IMR-90 (cell line): Measurements from ENCODE around the gene SOX5. TPM values are rescaled to one million over a fixed set of nuclear protein-coding genes. Genes with fewer than 3 reads are reported as not detected.

Experiments used
- ATAC-seq: fragments of 200-7000 bp; cut with Tn5 transposase; 2 replicates; pipeline ENCODE4 v1.9.1; 2020; ENCODE audit warnings: low read depth, mild to moderate bottlenecking, moderate library complexity
- BruUV-seq: library from RNA; stranded (reverse); fragments of 400-500 nt; replicated peaks from 2 replicates; lab custom pipeline; 2021; lab: Mats Ljungman, UMichigan
- CTCF ChIA-PET: fragments of 300-600 bp; formaldehyde crosslinking; extraction: SDS; loops from one replicate; lab custom pipeline; 2021; ENCODE audit warnings: antibody characterized with exemption; lab: Yijun Ruan, JAX
- POLR2A ChIA-PET: fragments of 300-600 bp; sonication (Branson Sonifier 250); formaldehyde crosslinking; loops from one replicate; lab custom pipeline; 2022; ENCODE audit warnings: antibody characterized with exemption; ENCODE audit not compliant: unreplicated experiment; lab: Charles Lee
- DNase-seq: peaks from one replicate; pipeline ENCODE4 v3.0.0; 2013
- H2AFZ ChIP-seq: replicated peaks from 2 replicates; pipeline ENCODE3; 2013; ENCODE audit warnings: low read length, mild to moderate bottlenecking; ENCODE audit not compliant: poor library complexity
- H2AK5ac ChIP-seq: 2 replicates; pipeline ENCODE4 v1.6.1; 2013; ENCODE audit warnings: low read depth, low read length, inconsistent platforms
- H2AK9ac ChIP-seq: replicated peaks from 2 replicates; pipeline ENCODE3; 2013; ENCODE audit warnings: mild to moderate bottlenecking, low read depth, low read length, moderate library complexity; ENCODE audit not compliant: poor library complexity
- H2BK120ac ChIP-seq: 2 replicates; pipeline ENCODE4 v1.6.1; 2013; ENCODE audit warnings: low read depth, low read length, inconsistent platforms
- H2BK15ac ChIP-seq: 3 replicates; pipeline ENCODE4 v1.6.1; 2013; ENCODE audit warnings: low read depth, low read length, inconsistent platforms
- H2BK20ac ChIP-seq: 2 replicates; pipeline ENCODE4 v1.6.1; 2013; ENCODE audit warnings: low read depth, mild to moderate bottlenecking, inconsistent platforms, low read length, moderate library complexity
- H2BK5ac ChIP-seq: 2 replicates; pipeline ENCODE4 v1.6.1; 2013; ENCODE audit warnings: mild to moderate bottlenecking, low read depth, low read length, inconsistent platforms; ENCODE audit not compliant: poor library complexity, severe bottlenecking
- H3K14ac ChIP-seq: replicated peaks from 2 replicates; pipeline ENCODE4 v1.6.1; 2013; ENCODE audit warnings: low read depth, low read length, inconsistent platforms
- H3K18ac ChIP-seq: 2 replicates; pipeline ENCODE4 v1.6.1; 2013; ENCODE audit warnings: low read depth, low read length, control low read depth
- H3K23ac ChIP-seq: 2 replicates; pipeline ENCODE4 v1.6.1; 2013; ENCODE audit warnings: low read depth, low read length, inconsistent platforms
- H3K27ac ChIP-seq: 2 replicates; pipeline ENCODE4 v1.5.1; 2013; ENCODE audit warnings: mild to moderate bottlenecking, control low read depth, low read length; ENCODE audit not compliant: insufficient read depth
- H3K27me3 ChIP-seq: 2 replicates; pipeline ENCODE4 v1.6.1; 2013; ENCODE audit warnings: low read length; ENCODE audit not compliant: control insufficient read depth, insufficient read depth
- H3K36me3 ChIP-seq: 2 replicates; pipeline ENCODE4 v1.6.1; 2013; ENCODE audit warnings: low read length, mixed read lengths; ENCODE audit not compliant: control insufficient read depth, insufficient read depth
- H3K4ac ChIP-seq: 2 replicates; pipeline ENCODE4 v1.6.1; 2013; ENCODE audit warnings: low read depth, low read length, inconsistent platforms
- H3K4me1 ChIP-seq: 2 replicates; pipeline ENCODE4 v1.6.1; 2013; ENCODE audit warnings: low read length, mixed read lengths; ENCODE audit not compliant: control insufficient read depth, insufficient read depth
- H3K4me2 ChIP-seq: 2 replicates; pipeline ENCODE4 v1.6.1; 2013; ENCODE audit warnings: low read depth, mild to moderate bottlenecking, control low read depth, low read length, moderate library complexity
- H3K4me3 ChIP-seq: 2 replicates; pipeline ENCODE4 v1.5.1; 2013; ENCODE audit warnings: low read depth, mild to moderate bottlenecking, control low read depth, low read length, moderate library complexity; ENCODE audit not compliant: insufficient read depth
- H3K56ac ChIP-seq: 2 replicates; pipeline ENCODE4 v1.6.1; 2013; ENCODE audit warnings: low read length, inconsistent platforms; ENCODE audit not compliant: insufficient read depth; ENCODE audit errors: extremely low read depth
- H3K79me1 ChIP-seq, 2 experiments: 2 replicates each; pipeline ENCODE4 v1.6.1; 2013; ENCODE audit warnings: low read length in 2 of 2, inconsistent platforms in 1 of 2, low read depth in 1 of 2
- H3K9ac ChIP-seq: 2 replicates; pipeline ENCODE4 v1.6.1; 2013; ENCODE audit warnings: low read depth, low read length, control low read depth
- H3K9me1 ChIP-seq: 2 replicates; pipeline ENCODE4 v1.6.1; 2013; ENCODE audit warnings: low read length, inconsistent platforms; ENCODE audit not compliant: insufficient read depth
- H3K9me3 ChIP-seq: 2 replicates; pipeline ENCODE4 v1.6.1; 2013; ENCODE audit warnings: low read length; ENCODE audit not compliant: control insufficient read depth, insufficient read depth
- H4K20me1 ChIP-seq: 2 replicates; pipeline ENCODE4 v1.6.1; 2013; ENCODE audit warnings: low read length, inconsistent platforms; ENCODE audit not compliant: insufficient read depth
- H4K5ac ChIP-seq: 2 replicates; pipeline ENCODE4 v1.6.1; 2013; ENCODE audit warnings: mild to moderate bottlenecking, low read depth, low read length, control low read depth
- H4K8ac ChIP-seq, 2 experiments: 2 replicates each; pipeline ENCODE4 v1.6.1; 2013; ENCODE audit warnings: low read depth in 2 of 2, low read length in 2 of 2, control low read depth in 1 of 2, inconsistent platforms in 1 of 2
- H4K91ac ChIP-seq: 2 replicates; pipeline ENCODE4 v1.6.1; 2013; ENCODE audit warnings: low read depth, low read length, inconsistent platforms; ENCODE audit not compliant: insufficient read depth
- CTCF ChIP-seq: conservative IDR thresholded peaks from 2 replicates; pipeline ENCODE4 v1.5.1; 2012; ENCODE audit warnings: mild to moderate bottlenecking, low read depth, low read length, improper control_type of control experiment
- SMC3 ChIP-seq: fragments of 150-350 bp; IDR thresholded peaks from 2 replicates; pipeline ENCODE4 v1.6.1; 2016; ENCODE audit warnings: low read depth, mild to moderate bottlenecking, antibody characterized with exemption, low read length, moderate library complexity
- WGBS, 2 experiments: methylation state at CpG; one replicate each; pipeline versions ENCODE4 v1.1.5 to v1.1.7; 2013; ENCODE audit warnings: missing lambda C conversion rate in 2 of 2; ENCODE audit not compliant: insufficient read length in 1 of 2; ENCODE audit errors: extremely low coverage in 2 of 2; 5-methylcytosine and 5-hydroxymethylcytosine counted together
- dilution Hi-C: fragments of 300-500 bp; cut with HindIII; formaldehyde crosslinking; loops from one replicate; pipeline ENCODE4 v1.14.3; 2018; ENCODE audit warnings: low sequenced_read_pairs; ENCODE audit not compliant: unreplicated experiment
- in situ Hi-C: fragments of 300-500 bp; cut with MboI; formaldehyde crosslinking; loops from 3 replicates; pipeline ENCODE4 v1.14.3; 2019; ENCODE audit warnings: low sequenced_read_pairs, inconsistent platforms, mixed read lengths
- intact Hi-C: fragments of 100-400 bp; cut with micrococcal nuclease; formaldehyde crosslinking; loops from 2 replicates; pipeline ENCODE4 v1.10.0; 2022
- polyA plus RNA-seq, 3 experiments: library from polyadenylated mRNA; depleted of rRNA; stranded (reverse); fragments of >200 nt; gene quantifications; 2 replicates each; pipeline ENCODE4 v1.2.3, GENCODE V29; 2012; ENCODE audit warnings: low replicate concordance in 1 of 3
- total RNA-seq: library from RNA; depleted of rRNA; stranded (reverse); fragments of >200 nt; gene quantifications from 2 replicates; pipeline ENCODE4 v1.2.3, GENCODE V29; 2012

Gene SOX5
- total and polyA plus RNA-seq, 2 of the 4 experiments (the other 2 are of a cell fraction), result 1.1 to 13.1 TPM

- Histone ChIP-seq H2AFZ (no peak overlapping the region), H3K9me3 (0 out of 2 replicates have a peak, but pooled peaks cover 2% of the 10 kb centered on the region), H2BK120ac (no peak overlapping the region), H3K18ac (no peak overlapping the region), H3K4ac (no peak overlapping the region), H3K4me1 (no peaks in the 10 kb centered on the region), H4K5ac (no peak overlapping the region), H3K9me1 (no peaks in the 10 kb centered on the region), H2BK20ac (no peak overlapping the region), H2AK9ac (no peak overlapping the region), H3K4me3 (no peak overlapping the region), H3K14ac (no peak overlapping the region), H2AK5ac (no peak overlapping the region), H4K20me1 (no peaks in the 10 kb centered on the region), H2BK15ac (no peak overlapping the region), H3K56ac (no peak overlapping the region), H4K91ac (no peak overlapping the region), H3K27ac (no peak overlapping the region), H2BK5ac (no peak overlapping the region), H3K79me1 (no peaks in the 10 kb centered on the region), H3K36me3 (no peaks in the 10 kb centered on the region), H4K8ac (no peak overlapping the region), H3K4me2 (no peak overlapping the region), H3K23ac (no peak overlapping the region), H3K9ac (no peak overlapping the region), H3K27me3 (no peaks in the 10 kb centered on the region)
- in situ Hi-C loops, result no loop called here
- dilution Hi-C loops, result no loop called here
- no peak for TF ChIP-seq CTCF
- TF ChIP-seq SMC3, result no peak
- DNase-seq, result no peak
- no peak for ATAC-seq
- no TSS peak for BruUV-seq
- intact Hi-C loops, result no loop called here
- no CpG with 5 or more reads among the region's 3 CpGs for WGBS, 2 experiments
- POLR2A ChIA-PET, result no interaction called here
- CTCF ChIA-PET, result no interaction called here
Measured at GRCh38 chr12:23502259-23502658, 447.2 kb downstream of the SOX5 start.
